Stimulated activated CD8-positive, alpha-beta memory T cell treated with anti-CD3 and anti-CD28 coated beads, Interleukin-4, amount 100 ng/mL, for 24 hours (primary cell): ENCODE measurements around the gene CLDN7.
"Not testable (repeated sequence)": the region's sequence is repeated elsewhere in the genome, so short reads cannot be mapped to it uniquely, and the experiment has no call there.

Source experiments
- DNase-seq: peaks from one replicate; pipeline ENCODE4 v3.0.0-alpha.2; 2020; ENCODE audit warnings: low read depth

The CLDN7 gene

DNA sequence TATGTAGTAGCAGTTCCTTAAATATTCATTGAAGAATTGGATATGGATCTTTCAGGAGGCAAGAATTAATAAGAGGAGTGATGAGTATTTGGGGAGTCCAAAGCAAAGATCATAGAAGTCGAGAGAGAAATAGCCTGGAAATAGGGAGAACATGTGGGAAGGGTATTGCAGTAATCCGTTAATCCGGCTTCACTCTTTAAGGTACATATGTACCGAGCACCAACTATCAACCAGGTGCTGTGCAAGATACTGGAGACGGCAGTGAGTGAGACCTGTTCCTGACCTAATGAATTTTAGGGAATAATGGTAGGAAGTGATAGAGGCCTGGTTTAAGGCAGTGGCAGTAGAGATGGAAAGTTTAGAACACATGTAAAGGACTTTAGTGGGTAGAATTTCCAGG is 9.2 kb downstream of the CLDN7 start:
- no peak for DNase-seq

DNA sequence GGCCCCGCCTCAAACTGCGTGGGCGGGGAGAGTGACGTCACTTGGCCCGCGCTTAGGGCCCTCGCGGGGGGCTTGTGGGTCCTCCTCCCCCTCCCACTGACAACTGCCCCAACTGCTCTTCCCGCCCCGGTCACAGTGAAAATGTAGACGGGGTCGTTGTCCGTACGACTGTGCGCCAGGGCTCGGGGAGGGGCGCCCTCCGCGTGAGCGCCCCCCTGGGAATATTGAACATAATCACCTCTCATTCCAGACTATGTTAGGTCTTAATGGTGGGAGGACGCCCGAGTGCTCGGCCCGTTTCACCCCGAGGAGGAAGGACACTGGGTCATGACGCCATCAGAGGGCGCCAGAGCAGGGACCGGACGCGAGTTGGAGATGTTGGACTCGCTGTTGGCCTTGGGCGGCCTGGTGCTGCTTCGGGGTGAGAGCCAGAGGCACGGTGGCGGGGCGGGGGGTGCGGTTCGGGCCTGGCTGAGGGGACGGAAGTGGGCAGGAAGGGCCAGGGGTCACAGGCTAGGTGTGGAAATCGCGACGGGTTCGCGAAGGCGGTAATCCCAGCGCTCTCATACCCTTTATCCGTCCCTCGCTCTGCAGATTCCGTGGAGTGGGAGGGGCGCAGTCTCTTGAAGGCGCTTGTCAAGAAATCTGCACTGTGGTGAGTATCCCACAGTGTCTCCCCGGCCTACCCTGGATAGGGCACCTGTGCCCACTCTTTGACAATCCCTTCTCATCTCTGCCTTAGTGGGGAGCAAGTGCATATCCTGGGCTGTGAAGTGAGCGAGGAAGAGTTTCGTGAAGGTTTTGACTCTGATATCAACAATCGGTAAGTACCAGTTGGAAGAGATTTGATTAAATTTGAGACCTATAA is 9.9 kb downstream of the CLDN7 start, which contains the start of gene ELP5:
ELP5 (plus strand) TSS at position 40 of the 868 bp plus-strand sequence; CDS start at position 376, 336 bp downstream.
- peak; percentile 81 for DNase-seq

DNA sequence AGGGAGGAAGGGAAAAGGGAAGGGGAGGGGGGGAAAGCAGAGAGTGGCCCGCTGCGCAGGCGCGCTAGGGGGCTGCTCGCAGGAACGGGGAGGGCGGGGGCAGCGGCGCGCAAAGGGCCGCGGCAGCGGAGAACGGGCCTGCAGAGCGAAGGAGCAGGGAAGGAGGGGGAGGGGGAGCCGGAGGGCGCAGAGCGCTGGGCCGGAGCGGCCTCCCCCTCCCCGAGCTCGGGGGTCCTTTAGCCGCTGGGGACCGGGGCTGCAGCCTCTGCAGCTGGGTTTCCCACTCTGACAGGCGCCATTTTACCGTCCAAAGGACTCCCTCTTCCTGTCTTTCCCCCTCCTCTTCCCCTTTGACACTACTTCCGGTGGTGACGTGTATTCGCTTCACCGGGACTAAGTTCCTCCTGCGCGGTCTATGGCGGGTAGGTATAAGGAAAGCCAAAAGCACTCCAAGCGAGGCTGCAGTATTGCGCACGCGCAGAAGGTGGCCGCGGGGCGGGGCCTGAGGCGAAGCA is 10.6 kb downstream of the CLDN7 start, which contains the start of gene CTDNEP1:
CTDNEP1 (minus strand) TSS at position 74 of the 515 bp plus-strand sequence. CDS start 438 bp downstream, outside the sequence.
- DNase-seq, result peak; percentile 98

DNA sequence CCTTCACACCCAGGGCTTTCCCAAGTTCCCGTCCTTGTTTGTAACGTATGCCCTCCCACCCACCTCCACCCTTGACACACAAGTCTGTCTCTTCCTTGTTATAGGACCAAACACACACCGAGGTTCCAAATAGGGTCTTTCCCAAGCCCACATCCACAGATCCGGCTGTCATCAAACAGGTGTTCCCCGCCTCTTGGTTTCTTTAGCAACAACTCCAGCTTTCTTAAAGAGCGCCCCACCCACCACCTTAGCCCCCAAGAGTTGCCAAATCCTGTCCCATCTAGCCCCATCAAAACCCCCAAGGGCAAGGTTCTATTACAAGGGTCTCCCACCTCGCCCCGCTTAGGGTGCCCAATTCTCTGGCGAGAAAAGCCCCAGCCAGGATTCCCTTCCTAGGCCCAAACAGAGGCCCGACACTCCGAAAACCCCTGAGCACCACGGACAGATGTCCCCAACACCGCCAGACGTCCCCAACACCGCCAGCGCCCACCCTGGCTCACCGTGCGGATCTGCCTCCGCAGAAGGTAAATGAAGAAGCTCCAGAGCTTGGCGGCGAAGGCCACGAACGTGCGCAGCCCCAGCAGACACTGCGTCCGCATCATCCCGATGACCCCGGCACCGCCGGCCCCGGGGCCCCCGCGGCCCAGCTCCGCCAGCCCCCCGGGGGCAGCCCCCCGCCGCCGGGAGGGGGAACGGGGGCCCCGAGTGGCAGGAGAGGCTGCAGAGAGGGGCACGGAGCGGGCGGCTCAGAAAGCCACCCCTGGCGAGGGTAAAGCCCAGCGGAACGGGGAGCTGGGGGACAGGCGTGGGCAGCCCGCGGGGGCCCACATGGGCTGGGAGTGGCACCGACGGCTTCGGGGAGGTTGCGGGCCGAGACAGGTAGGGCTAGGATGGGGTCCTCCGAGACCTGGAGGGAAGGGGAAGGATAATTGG is 11.3 kb downstream of the CLDN7 start:
- DNase-seq, result no peak

DNA sequence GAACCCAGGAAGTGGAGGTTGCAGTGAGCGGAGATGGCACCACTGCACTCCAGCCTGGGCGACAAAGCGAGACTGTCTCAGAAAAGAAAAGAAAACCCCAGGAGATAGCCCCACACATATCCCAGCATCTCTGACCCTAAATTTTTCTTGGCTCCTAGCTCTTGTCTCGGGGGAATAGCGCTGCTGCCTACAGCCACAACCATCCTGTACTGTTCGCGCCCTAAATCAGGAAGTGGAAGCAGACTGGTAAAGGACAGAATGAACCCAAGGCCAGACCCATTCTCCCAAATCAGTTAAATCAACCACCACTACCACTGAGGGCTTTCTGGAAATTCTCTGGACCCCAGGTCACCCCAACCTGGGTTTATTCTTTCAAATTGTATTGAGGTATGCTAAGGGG is 12.4 kb downstream of the CLDN7 start:
- DNase-seq, result no peak

DNA sequence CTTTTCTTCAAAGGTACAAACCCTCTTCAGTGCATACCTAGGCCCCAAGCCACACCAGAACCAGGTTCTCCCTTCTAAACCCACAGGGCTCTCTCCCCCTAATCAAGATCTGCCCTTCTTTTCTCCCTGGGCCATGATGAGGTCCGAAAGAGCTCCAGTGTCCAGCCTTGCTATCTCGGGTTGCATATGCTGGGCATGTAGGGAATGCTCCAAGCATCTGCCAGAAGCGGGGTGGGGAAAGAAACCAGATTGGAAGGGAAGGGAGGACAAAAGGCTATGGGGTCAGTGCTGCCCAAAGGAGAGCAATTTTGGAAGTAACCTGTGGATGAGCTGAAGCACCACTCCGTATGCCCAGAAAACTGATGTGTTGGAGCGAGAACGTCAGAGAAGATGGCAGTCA is 13.1 kb downstream of the CLDN7 start:
- DNase-seq, result no peak

DNA sequence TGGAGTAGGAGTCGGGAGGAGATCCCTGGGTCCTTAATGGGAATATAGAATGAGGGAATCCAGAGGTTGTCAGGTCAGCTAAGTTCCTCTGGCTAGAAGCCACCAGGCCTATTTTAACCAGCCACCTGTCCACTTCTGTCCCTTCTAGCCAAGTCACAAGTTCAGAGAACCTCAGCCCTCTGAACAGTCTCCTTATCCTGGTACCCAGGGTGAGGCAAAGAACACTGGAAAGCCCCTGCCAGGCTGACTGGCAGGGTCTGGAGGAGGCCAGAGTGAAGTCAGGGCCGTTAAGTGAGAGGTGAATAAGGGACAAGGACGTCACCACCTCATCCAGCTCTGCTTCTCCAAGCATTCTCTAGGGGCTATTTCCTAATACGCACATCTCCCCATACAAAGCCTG is 13.5 kb downstream of the CLDN7 start:
- no peak for DNase-seq

DNA sequence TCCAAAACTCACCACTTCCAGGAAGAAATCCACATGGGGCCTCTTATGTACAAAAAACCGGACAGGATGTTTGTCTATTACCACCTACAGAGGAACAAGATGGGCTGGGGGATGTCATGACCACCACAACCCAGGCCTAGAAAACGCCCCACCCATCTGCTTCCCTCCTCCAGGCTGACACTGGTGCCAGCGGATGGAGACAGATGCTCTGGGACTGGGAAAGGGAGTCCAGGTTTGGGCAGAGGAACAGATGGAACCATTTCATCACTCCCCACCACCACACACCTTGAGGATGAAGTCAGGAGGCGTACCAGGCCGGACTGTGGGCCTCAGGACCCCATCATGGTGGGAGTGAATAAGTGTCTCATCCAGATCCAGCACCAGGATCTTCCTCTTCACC is 15.5 kb downstream of the CLDN7 start:
- no peak for DNase-seq

DNA sequence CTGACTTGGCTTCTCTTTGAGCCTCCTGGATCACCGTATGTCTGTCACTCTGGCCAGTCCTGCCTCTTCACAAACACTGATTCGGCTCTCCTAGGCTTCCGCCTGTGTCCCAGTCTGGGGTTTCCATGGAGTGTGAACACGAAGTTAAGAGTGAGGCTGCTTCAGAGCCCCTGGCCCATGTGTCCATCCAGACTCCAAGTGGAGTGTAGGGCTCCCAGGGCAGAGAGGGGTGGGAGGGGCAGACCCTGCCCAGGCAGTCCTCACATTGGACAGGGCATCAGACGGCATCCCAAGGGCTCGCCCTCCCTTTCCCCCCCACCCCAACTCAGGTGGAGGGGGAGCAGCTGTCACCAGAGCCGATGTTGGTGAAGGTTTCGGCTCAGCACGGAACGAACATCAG is 18.4 kb downstream of the CLDN7 start:
- DNase-seq, result not testable (repeated sequence)

DNA sequence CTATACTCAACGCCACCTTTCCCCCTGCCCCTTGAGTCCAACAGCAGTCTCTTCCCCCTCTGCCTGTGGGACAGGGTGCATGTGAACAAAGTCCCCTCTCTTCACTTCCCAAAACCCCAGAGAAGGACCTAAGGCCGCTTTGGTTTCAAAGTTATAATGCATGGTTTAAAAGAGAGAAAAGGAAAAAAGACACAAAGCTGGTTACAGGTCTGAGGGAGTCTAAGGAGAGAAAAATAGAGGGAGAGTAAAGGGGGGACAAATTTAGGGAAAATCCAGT is 18.9 kb downstream of the CLDN7 start:
- DNase-seq, result no peak

DNA sequence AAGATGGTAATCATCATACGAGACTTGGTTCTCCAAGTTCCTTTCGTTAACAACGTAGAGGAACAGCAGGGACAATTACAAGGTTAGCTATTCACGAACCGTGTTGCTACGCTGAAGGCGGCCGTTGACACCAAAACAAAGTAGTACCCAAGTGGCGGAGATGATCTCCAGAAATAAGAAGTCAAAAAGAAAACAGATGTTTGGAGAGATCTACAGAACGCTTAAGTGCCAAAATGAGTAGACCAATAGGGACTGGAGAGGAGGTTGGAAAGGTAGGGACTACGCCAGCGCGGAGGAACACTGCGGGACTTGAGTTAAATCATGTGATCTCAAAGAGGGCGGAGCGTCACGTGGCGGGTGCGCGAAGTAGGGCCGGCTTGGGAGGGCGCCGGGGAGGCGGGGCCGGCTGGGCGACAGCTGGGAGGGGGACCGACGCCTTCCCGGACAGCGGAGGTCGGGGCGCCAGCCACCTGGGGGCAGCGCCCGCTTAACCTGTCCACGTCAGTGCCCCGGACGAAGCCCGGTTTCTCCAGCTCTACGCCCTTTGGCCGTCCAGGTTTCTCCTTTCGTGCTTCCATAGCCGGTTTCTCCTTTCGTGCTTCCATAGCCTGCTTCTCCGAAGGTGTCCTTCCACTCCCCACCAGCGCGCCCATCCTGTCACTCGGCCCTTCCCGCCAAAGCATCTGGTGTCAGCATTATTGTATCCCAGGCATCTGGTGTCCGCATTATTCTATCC is 19.4 kb downstream of the CLDN7 start:
- DNase-seq, result peak; percentile 88

DNA sequence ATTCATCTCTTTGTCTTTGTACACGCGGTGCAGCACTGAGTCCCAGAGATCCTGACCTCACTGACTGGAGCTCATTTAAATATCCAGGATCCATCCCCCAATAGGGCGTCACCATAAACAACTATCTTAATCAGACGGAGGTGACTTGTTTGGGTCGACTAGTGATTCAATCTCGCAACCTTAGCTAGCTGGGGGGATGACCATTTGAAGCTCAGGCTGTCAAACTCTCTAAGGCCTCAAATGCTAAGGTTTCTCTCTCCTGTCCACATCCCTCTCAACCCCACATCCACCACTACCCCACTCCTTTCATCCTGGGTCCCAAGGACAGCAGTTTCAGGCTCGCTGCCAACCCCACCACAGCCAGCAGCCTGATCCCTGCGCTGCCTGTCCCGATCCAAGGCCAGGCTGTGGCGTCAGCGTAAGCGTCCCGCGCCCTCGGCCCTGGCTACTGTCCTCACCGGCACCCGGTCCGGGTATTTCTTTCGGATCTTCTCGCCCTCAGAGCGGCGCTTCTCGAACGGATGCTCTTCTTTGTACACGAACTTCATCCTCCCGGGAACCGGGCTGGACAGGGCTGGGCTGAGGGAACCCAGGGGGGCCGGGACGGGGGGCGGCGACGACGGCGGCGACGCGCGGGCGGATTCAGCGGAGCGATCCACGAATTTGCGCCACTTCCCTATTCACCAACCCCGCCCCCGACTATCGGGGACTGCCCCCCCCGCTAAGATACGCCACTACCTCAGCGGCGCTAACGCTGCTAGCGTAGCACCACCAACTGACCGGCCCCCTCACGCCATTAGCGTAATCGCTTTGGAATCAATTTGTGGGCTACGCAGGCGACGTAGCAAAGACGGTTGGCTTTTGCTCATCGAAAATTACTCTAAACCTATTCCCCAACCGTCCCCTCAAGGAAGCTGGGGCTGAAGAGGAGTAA is 20.2 kb downstream of the CLDN7 start, which contains the start of gene GABARAP:
GABARAP (minus strand) TSS at position 667 of the 934 bp plus-strand sequence; CDS start at position 548, 119 bp downstream.
- DNase-seq, result peak; percentile 86

DNA sequence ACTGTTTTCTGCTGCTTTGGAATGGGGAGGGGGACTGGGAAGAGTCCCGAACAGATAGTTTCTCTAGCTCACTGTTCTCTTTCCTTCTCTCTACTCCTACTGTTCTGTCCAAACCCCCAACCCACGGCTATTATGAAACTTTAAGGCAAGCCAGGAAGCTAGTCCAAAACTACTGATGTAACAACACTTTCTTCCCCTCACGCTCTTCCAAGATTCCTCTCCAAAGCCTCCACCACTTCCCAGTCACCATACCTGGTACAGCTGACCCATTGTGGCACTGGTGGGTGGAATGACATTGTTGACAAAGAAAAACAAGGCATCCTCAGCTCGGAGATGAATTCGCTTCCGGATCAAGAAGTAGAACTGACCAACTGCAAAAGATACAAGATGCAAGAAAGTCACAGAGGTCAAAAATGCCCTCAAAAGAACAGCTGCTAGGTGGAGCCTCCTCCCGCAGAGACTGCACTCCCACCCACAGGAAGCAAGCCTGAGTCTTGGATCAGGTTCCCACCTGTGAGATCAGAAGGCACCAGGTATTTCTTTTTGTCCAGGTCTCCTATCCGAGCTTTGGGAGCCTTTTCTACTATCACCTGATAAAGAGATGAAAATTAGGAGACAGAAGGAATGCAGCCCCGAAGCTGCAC is 21.1 kb downstream of the CLDN7 start:
- DNase-seq, result no peak

DNA sequence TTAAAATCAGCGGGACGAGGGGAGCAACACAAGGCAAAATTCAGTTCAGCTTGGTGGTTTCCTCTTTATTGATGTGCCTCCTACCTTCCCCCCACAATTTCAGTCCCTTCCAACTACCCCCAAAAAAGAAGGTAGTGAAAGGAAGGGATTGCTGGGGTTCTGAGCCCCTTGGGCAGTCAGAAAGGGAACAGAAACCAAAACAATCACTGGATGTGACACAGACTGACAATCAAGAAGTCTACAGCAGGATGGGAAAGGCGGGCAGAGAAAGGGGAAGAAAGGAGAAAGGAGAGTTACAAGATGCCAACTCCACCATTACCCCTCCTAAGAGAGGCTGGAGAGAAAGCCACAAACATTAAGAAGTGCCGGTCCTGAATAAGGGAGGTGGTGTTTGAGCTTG is 21.9 kb downstream of the CLDN7 start:
- DNase-seq, result no peak

DNA sequence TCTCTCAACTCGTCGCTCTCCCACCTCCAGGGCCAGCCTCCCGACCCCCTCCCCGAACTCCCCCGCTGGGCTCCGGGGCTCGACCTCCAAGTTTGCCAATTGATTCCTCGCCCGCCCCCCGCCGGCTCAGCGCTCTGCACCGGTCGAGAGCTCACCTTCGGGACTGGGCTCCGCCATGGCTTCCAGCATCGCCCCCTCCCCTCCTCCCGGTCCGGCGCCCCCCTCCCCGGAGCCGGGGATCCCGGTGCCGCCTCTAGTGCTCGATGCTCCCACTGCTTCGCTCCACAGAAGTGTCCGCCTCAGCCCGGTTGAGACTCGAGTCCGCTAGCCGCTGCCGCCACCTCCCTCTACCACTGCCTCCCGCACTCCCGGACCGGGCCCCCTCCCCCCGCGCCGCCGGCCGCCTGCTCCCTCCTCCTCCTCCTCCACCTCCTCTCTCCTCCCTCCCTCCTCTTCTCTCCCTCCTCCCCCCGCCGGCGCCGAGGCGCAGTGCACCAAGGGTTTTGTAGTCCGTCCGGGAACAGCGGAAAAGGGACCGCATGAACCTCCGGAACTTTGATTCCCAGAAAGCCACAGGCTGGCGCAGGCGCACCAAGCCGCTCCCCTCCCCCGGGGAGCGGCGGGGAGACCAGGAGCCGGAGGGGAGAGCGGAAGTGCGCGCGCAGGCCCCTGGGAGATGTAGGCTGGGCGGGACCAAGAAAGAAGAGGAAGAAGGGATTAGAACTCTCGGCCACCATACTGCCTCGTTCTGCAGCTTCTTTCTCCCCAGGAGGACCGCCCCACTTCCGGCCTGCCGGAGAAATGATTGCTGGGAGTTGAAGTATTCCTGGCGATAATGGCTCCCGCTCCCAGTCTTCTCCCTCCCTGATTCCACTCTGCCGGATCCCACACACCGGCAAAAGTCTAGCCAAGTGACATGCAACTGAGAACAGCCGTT is 22.9 kb downstream of the CLDN7 start, which contains the start of gene PHF23:
PHF23 (minus strand) TSS at position 367 of the 937 bp plus-strand sequence; CDS start at position 189, 178 bp downstream.
- DNase-seq, result peak; percentile 96

DNA sequence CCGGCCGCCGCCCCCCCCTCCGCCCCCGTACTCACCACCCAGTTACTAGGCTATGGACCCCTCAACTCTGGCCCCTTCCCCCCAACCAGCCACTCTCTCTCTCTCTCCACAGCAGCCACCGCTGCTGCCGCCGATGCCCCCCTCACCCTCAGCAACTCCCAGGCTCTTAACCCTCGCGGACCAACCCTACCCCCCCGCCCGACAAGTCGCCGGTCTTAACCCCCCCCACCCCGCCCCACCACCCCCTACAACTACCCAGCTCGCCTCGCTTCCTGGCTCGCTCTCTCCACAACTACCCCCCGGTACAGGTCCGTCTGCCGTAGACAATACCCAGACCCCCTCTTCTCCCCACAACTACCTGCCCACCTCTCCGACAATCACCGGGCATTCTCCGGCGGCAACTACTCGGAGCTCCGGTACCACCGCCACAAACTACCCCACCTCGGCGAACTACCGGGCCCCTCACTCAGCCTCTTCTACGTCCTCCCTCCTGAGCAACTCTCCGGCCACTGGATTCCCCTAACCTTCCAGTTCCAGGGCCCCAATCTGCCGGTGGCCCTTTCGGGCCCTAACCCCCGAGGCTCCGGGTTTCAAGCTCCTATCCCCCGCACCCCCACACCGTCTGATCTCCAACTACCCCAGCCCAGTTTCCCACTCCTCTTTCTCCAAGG is 23.7 kb downstream of the CLDN7 start:
- DNase-seq, result no peak

DNA sequence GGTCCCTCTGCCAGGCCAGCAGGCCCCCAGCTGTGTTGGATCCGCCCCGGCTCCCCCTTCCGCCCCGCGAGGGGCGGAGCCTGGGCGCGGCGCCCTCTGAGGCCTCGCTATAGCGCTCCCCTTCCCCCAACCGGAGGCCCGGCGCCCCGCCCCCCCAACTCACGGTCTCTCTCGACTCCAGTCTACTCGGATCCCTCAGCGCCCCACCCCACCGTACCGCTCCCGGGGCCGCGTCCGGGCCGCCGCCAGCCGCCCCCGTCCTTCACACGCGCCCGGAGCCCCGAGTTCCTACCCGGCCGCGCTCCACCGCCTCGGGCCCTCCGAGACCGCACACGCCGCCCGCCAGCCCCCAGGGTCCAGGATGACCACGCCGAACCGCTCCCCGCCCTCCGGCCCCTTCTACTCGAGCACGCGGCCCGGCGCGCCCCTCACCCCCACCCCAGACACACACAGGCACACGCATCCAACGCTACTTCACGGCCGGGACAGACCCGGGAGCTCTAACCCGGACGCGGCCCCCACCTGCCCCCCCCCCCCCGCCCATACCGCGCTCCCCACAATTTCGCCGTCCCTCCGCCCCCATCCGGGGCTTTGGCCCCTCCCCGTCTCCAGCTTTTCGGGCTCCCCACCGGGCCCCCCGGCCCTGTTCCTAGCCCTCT is 24.4 kb downstream of the CLDN7 start:
- DNase-seq, result peak; percentile 81

DNA sequence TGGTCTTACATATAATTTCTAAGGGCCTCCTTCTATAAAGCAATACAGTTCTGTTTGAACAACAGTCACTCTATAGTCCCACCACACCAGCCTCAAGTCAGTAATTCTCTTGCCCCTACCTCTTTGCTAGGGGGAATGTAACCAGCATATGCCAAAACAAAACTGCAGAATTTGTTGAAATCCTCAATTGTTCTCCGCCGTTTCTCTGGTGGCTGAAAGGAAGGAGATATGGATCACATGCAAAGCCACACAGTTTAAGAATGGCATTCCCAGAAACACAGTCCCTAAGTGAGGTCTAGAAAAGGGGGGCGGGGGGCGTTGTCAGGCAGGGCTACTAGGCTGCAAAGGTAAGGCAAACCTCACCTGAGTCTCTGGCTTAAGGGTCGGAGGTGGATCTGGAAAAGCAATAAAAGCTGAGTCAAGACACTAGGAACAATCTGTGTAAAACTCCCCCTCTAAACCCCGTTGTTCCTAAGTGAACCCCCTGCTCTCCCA is 25.0 kb downstream of the CLDN7 start:
- DNase-seq, result no peak
